ENCODE results near the gene ENC1.

DNA sequence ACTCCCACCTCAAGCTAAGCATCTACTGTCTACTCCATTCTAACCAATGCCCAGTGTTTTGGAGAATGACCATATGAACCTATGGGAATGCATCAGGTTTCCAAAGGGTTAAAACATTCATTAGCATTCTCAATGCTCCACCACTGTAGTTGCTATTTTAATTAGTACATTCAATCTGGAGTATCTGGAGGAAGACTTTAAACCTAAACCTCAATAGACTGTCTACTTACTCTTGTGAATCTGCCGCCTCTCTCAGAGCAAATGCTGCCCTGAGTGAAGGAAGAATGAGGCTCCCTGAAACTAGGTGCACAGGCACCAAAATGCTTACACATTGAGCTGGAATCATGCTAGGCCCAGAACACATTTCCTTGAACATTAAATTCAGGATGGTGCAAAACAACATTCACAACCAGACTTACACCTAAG lies 2.0 kb downstream of the ENC1 start:
- no peak for TF ChIP-seq LEF1 (IDR thresholded peaks at IDR 0.05; ENCODE audit: borderline replicate concordance)
- no peak for TF ChIP-seq FOXK2 (IDR thresholded peaks at IDR 0.05)
- no peak for TF ChIP-seq BHLHE40 (IDR thresholded peaks at IDR 0.05; ENCODE audit: borderline replicate concordance)
- no peak for TF ChIP-seq ARNT (IDR thresholded peaks at IDR 0.05)
- TF ChIP-seq SP1 (IDR thresholded peaks at IDR 0.05) = no peak
- TF ChIP-seq FOXA1 (IDR thresholded peaks at IDR 0.05) = no peak
- no peak for TF ChIP-seq SUZ12 (IDR thresholded peaks at IDR 0.05)
- TF ChIP-seq NFRKB (IDR thresholded peaks at IDR 0.05) = no peak
- no peak for TF ChIP-seq FOXM1 (IDR thresholded peaks at IDR 0.05; ENCODE audit: borderline replicate concordance)
- TF ChIP-seq ELF4 (IDR thresholded peaks at IDR 0.05) = no peak
- no peak for TF ChIP-seq ZNF384 (IDR thresholded peaks at IDR 0.05)
- no peak for TF ChIP-seq TARDBP (IDR thresholded peaks at IDR 0.05)

All from HEK293T (cell line).